ENCODE measurements around the gene IL4I1. TPM values are rescaled to one million over a fixed set of nuclear protein-coding genes. Genes with fewer than 3 reads are reported as not detected.

IL4I1 gene
- total and polyA plus RNA-seq, 4 donors = 0.08 to 0.75 (median 0.23) TPM

DNA sequence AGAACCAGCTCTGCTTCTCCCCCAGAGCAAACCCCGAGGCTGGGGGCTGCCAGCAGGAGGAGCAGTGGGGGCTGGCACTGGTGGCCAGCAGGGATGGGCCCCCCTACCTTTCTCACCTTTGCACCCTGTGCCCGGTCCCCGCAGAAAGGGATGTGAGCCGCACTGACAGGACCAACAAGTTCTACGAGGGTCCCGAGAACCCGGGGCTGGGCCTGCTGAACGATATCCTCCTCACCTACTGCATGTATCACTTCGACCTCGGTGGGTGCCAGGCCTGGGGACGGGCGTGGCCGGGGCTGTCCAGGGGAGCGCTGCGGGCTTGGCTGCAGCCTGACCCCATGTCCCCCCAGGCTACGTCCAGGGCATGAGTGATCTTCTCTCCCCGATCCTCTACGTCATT is 12.6 kb downstream of the IL4I1 start:
- no peak overlapping the region for H3K4me3 ChIP-seq (ENCODE audit: low read depth in 1 of 3, low read length in 3 of 3)
- DNase-seq (ENCODE audit: low spot score) = no peak
- H3K27me3 ChIP-seq (ENCODE audit: control insufficient read depth in 4 of 4, insufficient read depth in 4 of 4, low read length in 3 of 4) = no peaks in the 10 kb centered on the region
- H3K27ac ChIP-seq (ENCODE audit: low read depth in 1 of 2, low read length in 2 of 2) = no peak overlapping the region
- H3K9ac ChIP-seq (ENCODE audit: low read depth in 1 of 2, low read length in 2 of 2) = no peak overlapping the region
- H3K9me3 ChIP-seq (ENCODE audit: control insufficient read depth in 4 of 4, low read length in 3 of 4) = no peaks in the 10 kb centered on the region
- H3K4me1 ChIP-seq (ENCODE audit: control insufficient read depth in 4 of 4, insufficient read depth in 4 of 4, low read length in 3 of 4) = peaks cover 0 to 10% (median 4%) of the 10 kb centered on the region in 4 donors
- H3K36me3 ChIP-seq (ENCODE audit: control insufficient read depth in 4 of 4, insufficient read depth in 3 of 4, low read depth in 1 of 4, low read length in 3 of 4) = peaks cover 46 to 57% (median 48%) of the 10 kb centered on the region in 4 donors
- 95% methylated on average over 18 of the region's 18 CpGs for WGBS
- TF ChIP-seq, protein P1, sequence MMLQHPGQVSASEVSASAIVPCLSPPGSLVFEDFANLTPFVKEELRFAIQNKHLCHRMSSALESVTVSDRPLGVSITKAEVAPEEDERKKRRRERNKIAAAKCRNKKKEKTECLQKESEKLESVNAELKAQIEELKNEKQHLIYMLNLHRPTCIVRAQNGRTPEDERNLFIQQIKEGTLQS (IDR thresholded peaks at IDR 0.05) = no peak
- no peak for TF ChIP-seq RXRA (IDR thresholded peaks at IDR 0.05)
- no peak for TF ChIP-seq FOXA1 (IDR thresholded peaks at IDR 0.05)
- no peak for TF ChIP-seq RAD21 (IDR thresholded peaks at IDR 0.05)
- TF ChIP-seq TAF1 (conservative IDR thresholded peaks at IDR 0.05) = no peak

GRCh38 chr19:49883094-49883493 is 13.6 kb downstream of the IL4I1 start:
- no peaks in the 10 kb centered on the region for H3K27me3 ChIP-seq (ENCODE audit: control insufficient read depth in 4 of 4, insufficient read depth in 4 of 4, low read length in 3 of 4)
- H3K4me1 ChIP-seq (ENCODE audit: control insufficient read depth in 4 of 4, insufficient read depth in 4 of 4, low read length in 3 of 4) = peaks cover 0 to 20% (median 12%) of the 10 kb centered on the region in 4 donors
- WGBS = 96% methylated on average over 5 of the region's 5 CpGs
- no peak for DNase-seq (ENCODE audit: low spot score)
- H3K9ac ChIP-seq (ENCODE audit: low read depth in 1 of 2, low read length in 2 of 2) = no peak overlapping the region
- no peaks in the 10 kb centered on the region for H3K9me3 ChIP-seq (ENCODE audit: control insufficient read depth in 4 of 4, low read length in 3 of 4)
- H3K36me3 ChIP-seq (ENCODE audit: control insufficient read depth in 4 of 4, insufficient read depth in 3 of 4, low read depth in 1 of 4, low read length in 3 of 4) = peaks cover 42 to 57% (median 49%) of the 10 kb centered on the region in 4 donors
- H3K4me3 ChIP-seq (ENCODE audit: low read depth in 1 of 3, low read length in 3 of 3) = no peak overlapping the region
- TF ChIP-seq SP1 (IDR thresholded peaks at IDR 0.05) (no peak), EGR1 (IDR thresholded peaks at IDR 0.05; ENCODE audit: low read depth in 2 of 2) (no peak), GABPA (IDR thresholded peaks at IDR 0.05 in 1 of 2, conservative IDR thresholded peaks at IDR 0.05 in 1 of 2) (no peak), REST (IDR thresholded peaks at IDR 0.05) (no peak), RXRA (IDR thresholded peaks at IDR 0.05) (no peak), NR2F2 (IDR thresholded peaks at IDR 0.05) (no peak), YY1 (IDR thresholded peaks at IDR 0.05) (no peak), JUND (IDR thresholded peaks at IDR 0.05) (no peak)
- no peak overlapping the region for H3K27ac ChIP-seq (ENCODE audit: low read depth in 1 of 2, low read length in 2 of 2)

GRCh38 chr19:49882643-49883042 is 14.0 kb downstream of the IL4I1 start:
- Histone ChIP-seq H3K36me3 (ENCODE audit: control insufficient read depth in 4 of 4, insufficient read depth in 3 of 4, low read depth in 1 of 4, low read length in 3 of 4) (peaks cover 42 to 57% (median 49%) of the 10 kb centered on the region in 4 donors), H3K9ac (ENCODE audit: low read depth in 1 of 2, low read length in 2 of 2) (no peak overlapping the region), H3K27me3 (ENCODE audit: control insufficient read depth in 4 of 4, insufficient read depth in 4 of 4, low read length in 3 of 4) (no peaks in the 10 kb centered on the region), H3K27ac (ENCODE audit: low read depth in 1 of 2, low read length in 2 of 2) (no peak overlapping the region), H3K4me1 (ENCODE audit: control insufficient read depth in 4 of 4, insufficient read depth in 4 of 4, low read length in 3 of 4) (peaks cover 0 to 22% (median 13%) of the 10 kb centered on the region in 4 donors), H3K9me3 (ENCODE audit: control insufficient read depth in 4 of 4, low read length in 3 of 4) (no peaks in the 10 kb centered on the region), H3K4me3 (ENCODE audit: low read depth in 1 of 3, low read length in 3 of 3) (no peak overlapping the region)
- DNase-seq (ENCODE audit: low spot score) = no peak
- 97% methylated on average over 14 of the region's 14 CpGs for WGBS
- no peak for TF ChIP-seq SP1 (IDR thresholded peaks at IDR 0.05)
- TF ChIP-seq, protein P2, sequence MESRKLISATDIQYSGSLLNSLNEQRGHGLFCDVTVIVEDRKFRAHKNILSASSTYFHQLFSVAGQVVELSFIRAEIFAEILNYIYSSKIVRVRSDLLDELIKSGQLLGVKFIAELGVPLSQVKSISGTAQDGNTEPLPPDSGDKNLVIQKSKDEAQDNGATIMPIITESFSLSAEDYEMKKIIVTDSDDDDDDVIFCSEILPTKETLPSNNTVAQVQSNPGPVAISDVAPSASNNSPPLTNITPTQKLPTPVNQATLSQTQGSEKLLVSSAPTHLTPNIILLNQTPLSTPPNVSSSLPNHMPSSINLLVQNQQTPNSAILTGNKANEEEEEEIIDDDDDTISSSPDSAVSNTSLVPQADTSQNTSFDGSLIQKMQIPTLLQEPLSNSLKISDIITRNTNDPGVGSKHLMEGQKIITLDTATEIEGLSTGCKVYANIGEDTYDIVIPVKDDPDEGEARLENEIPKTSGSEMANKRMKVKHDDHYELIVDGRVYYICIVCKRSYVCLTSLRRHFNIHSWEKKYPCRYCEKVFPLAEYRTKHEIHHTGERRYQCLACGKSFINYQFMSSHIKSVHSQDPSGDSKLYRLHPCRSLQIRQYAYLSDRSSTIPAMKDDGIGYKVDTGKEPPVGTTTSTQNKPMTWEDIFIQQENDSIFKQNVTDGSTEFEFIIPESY (IDR thresholded peaks at IDR 0.05) = no peak
- TF ChIP-seq EGR1 (IDR thresholded peaks at IDR 0.05; ENCODE audit: low read depth in 2 of 2) = no peak
- TF ChIP-seq YY1 (IDR thresholded peaks at IDR 0.05) = no peak
- TF ChIP-seq, protein P1 (IDR thresholded peaks at IDR 0.05) = no peak
- TF ChIP-seq TAF1 (conservative IDR thresholded peaks at IDR 0.05) = no peak
- no peak for TF ChIP-seq NR2F2 (IDR thresholded peaks at IDR 0.05)
- no peak for TF ChIP-seq JUND (IDR thresholded peaks at IDR 0.05)
- TF ChIP-seq, protein P3, sequence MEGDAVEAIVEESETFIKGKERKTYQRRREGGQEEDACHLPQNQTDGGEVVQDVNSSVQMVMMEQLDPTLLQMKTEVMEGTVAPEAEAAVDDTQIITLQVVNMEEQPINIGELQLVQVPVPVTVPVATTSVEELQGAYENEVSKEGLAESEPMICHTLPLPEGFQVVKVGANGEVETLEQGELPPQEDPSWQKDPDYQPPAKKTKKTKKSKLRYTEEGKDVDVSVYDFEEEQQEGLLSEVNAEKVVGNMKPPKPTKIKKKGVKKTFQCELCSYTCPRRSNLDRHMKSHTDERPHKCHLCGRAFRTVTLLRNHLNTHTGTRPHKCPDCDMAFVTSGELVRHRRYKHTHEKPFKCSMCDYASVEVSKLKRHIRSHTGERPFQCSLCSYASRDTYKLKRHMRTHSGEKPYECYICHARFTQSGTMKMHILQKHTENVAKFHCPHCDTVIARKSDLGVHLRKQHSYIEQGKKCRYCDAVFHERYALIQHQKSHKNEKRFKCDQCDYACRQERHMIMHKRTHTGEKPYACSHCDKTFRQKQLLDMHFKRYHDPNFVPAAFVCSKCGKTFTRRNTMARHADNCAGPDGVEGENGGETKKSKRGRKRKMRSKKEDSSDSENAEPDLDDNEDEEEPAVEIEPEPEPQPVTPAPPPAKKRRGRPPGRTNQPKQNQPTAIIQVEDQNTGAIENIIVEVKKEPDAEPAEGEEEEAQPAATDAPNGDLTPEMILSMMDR (IDR thresholded peaks at IDR 0.05; ENCODE audit: low read depth, low read length, missing input control) = no peak
- TF ChIP-seq RAD21 (IDR thresholded peaks at IDR 0.05) = no peak
- TF ChIP-seq, protein P4, sequence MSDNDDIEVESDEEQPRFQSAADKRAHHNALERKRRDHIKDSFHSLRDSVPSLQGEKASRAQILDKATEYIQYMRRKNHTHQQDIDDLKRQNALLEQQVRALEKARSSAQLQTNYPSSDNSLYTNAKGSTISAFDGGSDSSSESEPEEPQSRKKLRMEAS (IDR thresholded peaks at IDR 0.05) = no peak
- no peak for TF ChIP-seq GABPA (IDR thresholded peaks at IDR 0.05 in 1 of 2, conservative IDR thresholded peaks at IDR 0.05 in 1 of 2)
- no peak for TF ChIP-seq RXRA (IDR thresholded peaks at IDR 0.05)
- TF ChIP-seq HNF4A (conservative IDR thresholded peaks at IDR 0.05) = no peak
- TF ChIP-seq FOXA2 (IDR thresholded peaks at IDR 0.05) = no peak

All from liver (tissue), 9 donors.